GM21619 (cell line): Measurements from ENCODE around the gene ADPRM.

ENCODE experiments used
- ATAC-seq: cut with Tn5 transposase; IDR thresholded peaks from one replicate; pipeline ENCODE4 v1.9.1; 2021; ENCODE audit not compliant: unreplicated experiment

The ADPRM gene

DNA sequence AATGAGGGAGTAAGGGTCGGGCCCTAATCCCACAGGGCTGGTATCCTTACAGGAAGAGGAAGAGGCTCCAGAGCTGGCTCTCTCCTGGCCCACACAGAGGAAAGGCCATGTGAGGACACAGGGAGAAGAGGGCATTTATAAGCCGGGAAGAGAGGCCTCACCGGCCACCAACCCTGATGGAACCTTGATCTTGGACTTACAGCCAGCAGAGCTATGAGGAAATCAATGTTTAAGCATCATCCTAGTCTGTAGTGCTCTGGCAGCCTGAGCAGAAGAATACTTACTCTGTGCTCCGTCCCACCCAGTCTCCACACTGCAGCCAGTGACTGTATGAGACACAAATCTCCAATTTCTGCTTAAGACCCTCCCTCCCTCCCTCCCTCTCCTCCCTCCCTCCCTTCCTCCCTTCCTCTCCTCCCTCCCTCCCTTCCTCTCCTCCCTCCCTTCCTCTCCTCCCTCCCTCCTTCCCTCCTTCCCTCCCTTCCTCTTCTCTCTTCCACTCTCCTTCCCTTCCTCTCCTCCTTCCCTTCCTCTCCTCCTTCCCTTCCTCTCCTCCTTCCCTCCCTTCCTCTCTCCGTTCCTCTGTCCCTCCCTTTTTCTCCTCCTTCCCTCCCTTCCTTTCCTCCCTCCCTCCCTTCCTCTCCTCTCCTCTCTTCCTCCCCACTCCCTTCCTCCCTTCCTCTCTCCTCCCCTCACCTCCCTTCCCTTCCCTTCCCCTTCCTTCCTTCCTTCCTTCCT, 41.3 kb downstream of the ADPRM start:
- ATAC-seq: no peak

DNA sequence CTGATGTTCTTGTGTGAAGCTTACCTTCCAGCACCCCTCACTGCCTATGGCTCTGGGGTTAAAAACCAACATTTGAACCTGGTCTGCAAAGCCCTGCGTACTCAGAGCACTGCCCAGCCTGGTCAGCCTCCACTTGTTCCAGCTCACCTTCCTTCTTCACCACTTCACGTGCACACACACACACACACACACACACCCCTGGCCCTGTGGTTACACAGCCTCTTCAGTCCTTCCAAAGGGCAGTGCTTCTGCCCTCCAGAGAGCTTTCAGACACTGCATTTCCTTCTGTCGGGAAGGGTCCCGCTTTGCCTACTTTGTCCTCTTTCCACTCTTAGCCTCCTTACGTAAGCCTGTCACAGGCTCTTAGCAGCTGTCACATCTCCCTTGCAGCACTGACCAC, 42.0 kb downstream of the ADPRM start:
- ATAC-seq: no peak

DNA sequence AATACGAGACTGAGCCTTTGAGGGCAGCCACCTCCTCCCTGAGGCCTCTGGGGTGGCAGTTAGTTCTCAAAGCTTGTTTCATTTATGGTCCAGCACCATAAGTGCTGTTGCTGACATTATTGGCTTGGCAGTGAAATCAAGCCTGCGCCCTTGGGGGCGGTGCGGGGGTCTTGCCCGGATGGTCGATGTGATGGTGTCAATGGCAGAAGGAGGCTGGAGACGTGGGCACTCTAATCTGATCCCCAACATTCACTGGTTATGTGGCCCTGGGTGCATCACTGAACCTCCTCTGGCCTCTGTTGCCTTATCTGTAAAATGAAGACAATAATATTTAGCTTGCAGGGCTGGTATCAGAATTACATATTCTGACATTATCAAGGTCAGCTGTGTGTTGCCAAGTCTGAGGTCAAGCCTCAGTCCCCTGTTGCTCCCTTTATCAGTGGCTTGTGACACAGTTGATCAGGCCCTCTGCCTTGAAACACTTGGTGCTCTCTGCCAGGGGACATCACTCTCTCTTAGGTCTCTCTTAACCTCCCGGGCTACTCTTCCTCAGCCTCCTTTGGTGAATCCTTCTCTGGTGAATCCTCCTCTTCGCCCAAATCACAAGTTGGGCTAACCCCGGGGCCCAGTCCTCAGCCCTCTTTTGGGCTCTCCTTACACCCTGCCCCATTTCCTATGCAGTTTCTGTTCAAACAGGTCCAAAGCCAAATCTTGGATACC, 44.2 kb downstream of the ADPRM start:
- ATAC-seq: no peak

DNA sequence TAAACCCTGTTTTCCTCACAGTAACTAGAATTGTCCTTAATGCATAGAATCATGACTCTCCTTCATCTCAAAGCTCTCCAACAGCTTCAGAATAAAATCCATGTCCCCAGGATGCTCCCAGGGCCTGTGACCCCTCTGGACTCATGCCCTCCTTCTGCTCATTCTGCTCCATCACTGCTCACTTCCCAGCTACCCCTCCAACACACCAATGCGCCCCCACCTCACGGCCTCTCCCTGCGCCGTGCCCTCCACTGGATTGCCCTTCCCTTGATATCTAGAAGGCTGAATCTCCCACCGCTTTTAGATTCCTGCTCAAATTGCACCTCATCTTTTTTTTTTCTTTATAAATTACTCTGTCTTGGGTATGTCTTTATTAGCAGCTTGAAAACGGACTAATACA, 45.0 kb downstream of the ADPRM start:
- no peak for ATAC-seq

DNA sequence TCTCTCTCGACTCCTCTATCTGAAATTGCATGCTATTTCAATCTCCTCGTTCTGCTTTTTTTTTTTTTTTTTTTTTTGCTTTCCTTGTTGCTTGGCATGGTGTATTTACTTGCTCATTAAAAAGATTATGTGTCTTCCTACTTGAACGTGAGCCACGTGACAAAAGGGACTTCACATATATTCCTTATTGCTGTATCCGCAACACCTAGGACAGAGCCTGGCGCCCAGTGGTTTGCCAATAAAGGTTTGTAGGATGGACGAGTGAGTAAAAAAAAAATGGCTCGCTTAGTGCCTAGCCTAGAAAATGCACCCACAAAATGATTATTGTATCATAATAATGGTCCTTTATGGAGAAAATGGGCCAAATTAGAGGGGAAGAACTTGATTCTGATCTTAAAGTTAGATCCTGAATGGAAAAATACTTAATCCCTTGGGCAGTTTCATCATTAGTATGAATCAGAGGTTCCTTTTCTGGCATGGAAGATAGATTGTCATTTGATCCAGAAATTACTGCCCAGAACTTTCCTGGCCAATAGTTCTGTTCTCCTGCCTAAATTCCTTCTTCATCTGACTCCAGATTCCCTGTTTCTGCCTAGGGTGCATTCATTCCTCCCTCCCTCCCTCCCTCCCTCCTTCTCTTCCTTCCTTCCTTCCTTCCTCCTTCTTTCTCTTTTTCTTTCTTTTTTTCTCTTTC, 46.1 kb downstream of the ADPRM start:
- no peak for ATAC-seq

DNA sequence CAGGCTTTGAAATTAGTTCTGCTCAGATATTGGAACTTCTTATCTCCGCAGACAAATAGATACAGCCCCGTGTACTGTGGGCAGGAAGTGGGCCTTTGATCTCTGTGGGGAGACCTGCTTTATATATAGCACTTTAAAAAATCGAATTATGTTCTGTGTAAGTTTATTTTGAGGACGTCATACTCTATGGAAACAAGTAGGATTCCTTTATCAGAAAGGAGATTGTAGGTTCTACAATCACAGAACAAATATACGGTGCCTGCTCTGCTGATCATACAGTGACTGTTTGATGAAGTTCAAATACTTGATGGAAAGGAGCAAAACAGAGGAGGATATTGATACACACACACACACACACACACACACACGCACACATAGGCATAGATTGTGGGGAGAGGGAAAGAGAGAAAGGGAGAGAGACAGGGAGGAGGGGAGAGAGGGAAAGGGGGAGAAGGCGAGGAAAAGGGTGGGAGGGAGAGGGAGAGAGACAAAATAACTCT, 47.2 kb downstream of the ADPRM start:
- ATAC-seq: no peak

DNA sequence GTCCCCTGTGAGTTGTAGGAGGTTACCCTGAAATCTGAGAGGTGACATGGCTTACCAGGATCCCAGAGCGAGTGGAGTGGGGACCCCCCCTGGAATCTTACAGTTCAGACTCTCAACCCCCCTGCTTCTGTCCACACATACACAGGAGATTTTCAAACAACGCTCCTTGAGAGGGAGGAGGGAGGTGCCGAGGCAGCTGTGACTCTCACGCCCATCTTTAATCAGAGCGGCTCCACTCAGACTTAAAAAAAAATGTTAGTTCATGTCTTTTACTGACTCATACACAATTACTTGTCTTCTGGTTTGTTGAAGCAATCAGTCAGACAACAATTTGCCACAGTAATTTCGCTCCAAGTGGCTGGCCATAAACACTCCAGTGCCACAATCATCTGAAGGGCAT, 47.8 kb downstream of the ADPRM start:
- ATAC-seq: no peak

DNA sequence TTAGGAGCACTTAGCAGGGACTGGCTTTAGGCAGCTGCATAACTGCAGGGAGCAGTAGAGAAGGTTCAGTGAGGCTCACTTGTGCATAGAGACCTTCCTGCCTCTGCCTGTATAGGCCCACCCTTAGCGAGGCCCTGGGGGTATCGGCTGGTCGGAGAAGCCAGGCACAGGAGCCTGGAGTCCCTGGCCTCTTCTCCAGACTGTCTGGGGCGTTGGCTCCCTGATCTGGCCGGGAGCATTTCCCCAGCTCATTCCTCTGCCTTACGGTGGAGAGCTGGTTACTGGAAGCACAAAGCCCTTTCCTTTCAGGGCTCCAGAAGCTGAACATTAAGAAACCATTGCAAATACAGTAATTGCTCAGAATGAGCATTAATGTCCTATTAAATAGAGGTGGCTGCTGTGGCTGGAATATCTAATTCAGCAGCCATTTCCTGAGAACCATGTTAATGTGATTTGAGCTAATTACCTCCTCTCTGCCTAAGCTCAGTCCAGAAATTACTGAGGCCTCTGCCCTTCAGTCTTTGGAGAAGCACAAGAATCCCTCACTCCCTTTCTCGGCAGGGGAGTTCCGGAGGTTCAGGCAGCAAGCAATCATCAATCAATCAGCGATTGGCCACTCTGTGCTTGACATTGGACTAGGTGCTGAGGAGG, 51.3 kb downstream of the ADPRM start:
- ATAC-seq: no peak

DNA sequence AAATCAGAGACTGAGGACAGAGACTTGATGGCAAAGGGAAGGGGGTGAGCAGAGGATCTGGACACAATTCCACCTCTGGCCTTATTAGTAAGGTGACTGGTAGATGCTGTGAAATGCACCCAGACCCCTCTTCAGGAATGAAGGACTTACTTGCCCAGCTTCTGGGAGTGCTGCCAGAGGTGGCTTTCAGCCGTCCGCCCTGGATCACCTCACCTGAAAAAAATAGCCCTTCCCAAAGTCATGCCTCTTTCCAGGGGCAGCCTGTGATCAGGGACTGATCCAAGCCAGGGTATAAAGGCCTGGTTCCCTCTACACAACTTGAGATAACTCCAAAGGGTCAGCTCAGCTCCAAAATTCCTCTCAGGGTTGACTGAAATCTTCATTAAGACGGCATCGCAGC, 52.8 kb downstream of the ADPRM start:
- ATAC-seq: no peak

DNA sequence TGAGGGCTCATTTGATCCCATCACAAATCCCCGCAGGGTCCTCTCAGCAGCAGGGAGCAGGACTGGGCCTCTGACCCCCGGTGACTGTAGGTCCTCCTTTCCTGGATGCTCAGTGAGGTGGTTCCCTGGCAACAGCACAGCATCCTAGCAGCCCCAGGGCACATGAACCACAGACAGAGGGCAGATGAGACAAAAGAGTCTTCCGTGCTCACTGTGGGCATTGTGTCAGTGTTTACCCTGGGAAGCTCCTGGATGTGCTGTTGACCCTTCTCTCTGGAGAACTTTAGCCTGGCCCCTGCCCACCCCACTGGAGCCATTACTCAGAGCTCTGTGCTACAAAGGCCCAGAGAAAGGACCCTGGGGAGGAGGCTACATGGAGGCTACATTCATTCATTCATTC, 54.2 kb downstream of the ADPRM start:
- no peak for ATAC-seq

DNA sequence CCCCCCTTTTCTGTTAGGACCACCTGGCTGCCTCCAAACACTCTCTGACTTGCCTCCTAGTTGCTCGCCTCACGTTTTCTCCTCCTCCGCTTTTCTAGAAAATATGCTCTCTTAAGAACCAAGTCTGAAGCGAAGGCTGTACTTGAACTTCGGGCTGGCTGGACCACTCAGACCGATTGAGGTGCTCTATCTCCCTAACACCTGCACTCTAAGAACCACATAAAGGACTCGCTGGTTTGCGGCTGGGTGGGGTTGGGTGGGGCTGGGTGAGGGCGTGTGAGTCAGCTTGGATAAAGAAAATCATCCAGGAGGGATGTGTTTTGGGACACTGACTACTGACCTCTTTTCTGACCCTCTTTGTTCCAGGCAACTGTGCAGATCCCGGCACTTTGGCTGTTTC, 55.3 kb downstream of the ADPRM start:
- no peak for ATAC-seq

DNA sequence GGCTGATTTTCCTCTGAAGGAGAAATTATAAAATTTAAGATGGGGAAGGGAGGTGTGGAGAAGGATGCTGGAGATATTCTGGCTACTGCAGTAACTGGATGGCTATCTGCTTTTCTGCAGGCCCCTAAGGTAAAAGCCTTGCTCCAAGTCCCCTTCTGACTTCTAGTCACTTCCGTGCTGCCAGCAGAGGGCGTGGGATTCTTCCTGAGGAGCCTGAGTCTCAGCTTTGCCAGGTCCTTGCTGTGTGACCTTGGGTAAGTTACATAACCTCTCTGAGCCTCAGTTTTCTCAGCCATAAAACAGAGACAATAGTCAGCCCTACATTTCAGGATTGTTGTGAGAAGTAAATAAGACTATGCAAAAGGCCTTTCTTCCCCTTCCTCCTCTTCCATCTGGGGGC, 56.7 kb downstream of the ADPRM start:
- no peak for ATAC-seq

DNA sequence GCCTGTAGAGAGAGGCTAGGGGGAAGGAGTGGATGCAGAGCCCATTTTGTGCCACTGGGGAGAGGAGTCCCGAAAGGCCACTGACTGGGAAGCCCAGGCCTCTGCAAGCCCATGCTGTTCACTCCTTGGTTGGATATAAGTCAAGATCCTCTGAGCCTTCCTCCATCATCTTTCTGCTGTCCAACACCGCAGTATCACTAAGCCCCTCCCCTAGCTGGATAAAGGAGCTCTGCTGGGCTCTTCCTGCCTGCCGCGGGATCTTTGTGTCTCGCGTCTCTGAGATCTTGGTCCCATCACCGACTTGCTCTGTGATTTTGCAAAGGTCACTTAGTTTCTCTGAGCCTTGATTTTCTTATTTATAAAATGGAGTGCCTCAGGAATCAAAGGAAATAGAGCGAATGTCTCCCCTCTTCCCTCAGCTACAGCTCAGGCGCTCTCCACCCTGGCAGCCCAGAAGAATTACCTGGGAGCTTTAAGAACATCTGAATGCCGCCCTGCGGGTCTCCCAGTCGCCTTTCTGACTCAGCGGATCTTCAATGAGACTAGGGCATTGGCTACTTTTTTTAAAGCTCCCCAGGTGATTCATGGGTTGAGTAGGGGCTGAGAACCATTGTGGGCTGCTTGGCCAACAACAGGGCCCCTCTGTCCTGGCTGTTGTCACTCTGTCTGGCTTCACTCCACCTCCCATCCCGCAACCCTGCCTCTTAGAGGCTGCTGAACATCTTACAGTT, 57.6 kb downstream of the ADPRM start:
- no peak for ATAC-seq

DNA sequence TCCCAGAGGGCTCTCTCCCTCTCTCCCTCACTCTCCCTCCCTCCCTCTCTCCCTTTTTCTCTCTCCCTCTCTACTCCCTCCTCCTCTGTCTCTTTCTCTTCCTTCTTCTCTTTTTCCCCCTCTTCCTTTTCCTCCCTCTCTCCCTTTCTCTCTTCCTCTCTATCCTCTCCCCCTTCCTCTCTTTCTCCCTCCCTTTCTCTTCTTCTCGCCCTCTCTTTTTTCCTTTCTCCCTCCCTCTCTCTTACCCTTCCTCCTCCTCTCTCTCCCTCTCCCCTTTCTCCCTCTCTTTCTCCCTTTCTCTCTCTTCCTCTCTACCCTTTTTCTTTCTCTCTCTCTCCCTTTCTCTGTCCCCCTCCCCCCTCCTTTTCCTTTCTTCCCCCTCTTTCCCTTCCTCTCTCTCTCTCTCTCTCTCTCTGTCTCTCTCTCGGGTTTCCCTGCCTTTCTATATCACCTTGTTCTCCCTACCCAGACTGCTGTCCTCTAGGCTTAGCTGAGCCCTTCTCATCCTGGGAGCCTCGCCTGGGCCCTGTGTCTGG, 58.3 kb downstream of the ADPRM start:
- ATAC-seq: no peak

DNA sequence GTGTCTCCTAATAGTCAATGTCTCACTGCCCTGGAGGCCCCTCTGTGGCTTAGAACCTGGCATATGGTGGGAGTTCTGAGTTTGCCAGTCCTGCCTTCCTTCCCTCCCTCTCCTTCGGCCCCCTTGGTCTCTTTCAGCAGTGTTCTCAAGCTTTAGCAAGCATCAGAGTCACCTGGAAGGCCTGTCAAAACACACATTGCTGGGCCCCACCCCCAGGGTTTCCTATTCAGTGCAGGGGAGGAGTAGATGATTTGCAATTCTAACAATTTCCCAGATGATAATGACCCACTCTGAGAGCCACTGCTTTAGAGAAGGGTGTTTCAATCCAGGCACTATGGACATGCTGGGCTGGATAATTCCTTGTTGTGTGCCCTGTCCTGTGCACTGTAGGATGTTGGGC, 58.8 kb downstream of the ADPRM start:
- ATAC-seq: no peak

DNA sequence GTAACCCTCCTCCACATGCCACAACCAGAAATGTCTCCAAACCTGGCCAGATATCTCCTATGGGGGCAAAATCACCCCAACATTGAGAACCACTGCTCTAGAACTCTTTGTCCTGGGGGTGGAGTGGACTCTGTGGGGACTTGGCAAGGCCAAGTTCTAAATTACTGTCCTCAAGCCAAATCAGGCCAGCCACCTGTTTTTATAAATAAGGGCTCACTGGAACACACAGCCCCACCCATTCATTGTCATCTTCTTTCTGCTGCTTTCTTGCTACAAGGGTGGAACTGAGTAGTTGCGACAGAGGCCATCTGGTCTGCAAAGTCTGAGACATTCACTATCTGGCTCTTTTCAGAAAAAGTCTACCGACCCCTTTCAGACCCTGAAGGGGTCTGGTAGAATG, 59.2 kb downstream of the ADPRM start:
- ATAC-seq: no peak

DNA sequence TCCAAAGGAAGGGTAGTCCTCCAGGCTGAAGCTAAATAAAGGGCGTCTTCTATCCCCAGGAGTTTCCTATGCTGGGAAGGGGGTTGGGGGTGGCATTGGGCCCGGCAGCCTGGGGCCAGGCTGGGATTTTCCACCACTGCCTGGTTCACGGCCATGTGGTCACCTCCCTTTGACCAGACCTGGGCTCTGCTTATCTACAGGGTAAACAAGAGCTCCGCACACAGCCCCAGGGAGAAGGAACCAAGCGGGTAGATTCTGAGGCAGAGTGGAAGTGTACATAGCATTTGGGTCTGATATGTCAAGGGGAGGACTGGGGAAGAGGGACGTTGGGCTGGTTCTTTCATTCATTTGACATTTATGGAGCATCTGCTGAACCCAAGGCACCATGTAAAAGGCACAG, 59.7 kb downstream of the ADPRM start:
- no peak for ATAC-seq

DNA sequence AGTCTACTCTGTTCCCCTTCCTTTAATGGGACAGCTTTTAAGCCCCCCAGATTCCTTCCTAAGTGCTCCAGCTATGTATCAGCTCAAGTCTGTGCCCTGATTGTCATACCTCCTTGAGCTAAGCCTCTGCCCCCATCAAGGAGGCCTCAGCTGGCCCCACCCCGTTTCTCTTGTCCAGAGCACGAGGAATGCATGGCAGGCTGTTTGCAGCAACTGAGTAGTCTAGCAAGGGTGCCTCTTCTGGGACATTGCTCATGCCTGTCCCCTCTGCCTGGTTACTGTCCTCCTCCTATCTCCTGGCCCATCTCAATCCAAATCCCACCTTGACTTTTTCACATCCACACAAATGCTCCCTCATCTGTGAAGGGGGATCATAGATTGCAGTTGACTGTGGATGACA, 60.3 kb downstream of the ADPRM start:
- no peak for ATAC-seq

DNA sequence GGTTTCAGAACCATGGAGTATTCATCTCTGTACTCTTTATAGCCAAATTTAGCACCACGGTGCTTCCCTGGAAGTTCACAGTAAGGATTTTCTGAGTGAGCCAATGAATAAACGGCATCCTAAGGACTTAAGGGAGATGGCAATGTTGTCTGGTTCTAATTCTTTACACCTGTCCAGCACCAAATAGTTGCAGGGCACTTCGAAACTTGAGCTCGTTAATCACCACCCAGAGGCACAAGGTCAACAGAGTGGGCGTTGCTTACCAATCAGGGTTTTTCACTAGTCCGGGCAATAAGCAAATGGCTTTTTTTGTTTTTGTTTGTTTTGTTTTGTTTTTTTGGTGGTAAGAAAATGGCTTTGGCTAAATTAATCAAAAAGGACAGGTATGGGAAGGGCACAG, 60.7 kb downstream of the ADPRM start:
- no peak for ATAC-seq
